Measurements from ENCODE around the gene DYNLRB1. TPM values are rescaled to one million over a fixed set of nuclear protein-coding genes. Genes with fewer than 3 reads are reported as not detected.
A peak's percentile ranks its signal among the peaks of the same experiment; 100 is the strongest.

Gene DYNLRB1
- total RNA-seq (103 and 147 TPM in 2 replicates), polyA plus RNA-seq (224 and 228 TPM in 2 replicates)

DNA sequence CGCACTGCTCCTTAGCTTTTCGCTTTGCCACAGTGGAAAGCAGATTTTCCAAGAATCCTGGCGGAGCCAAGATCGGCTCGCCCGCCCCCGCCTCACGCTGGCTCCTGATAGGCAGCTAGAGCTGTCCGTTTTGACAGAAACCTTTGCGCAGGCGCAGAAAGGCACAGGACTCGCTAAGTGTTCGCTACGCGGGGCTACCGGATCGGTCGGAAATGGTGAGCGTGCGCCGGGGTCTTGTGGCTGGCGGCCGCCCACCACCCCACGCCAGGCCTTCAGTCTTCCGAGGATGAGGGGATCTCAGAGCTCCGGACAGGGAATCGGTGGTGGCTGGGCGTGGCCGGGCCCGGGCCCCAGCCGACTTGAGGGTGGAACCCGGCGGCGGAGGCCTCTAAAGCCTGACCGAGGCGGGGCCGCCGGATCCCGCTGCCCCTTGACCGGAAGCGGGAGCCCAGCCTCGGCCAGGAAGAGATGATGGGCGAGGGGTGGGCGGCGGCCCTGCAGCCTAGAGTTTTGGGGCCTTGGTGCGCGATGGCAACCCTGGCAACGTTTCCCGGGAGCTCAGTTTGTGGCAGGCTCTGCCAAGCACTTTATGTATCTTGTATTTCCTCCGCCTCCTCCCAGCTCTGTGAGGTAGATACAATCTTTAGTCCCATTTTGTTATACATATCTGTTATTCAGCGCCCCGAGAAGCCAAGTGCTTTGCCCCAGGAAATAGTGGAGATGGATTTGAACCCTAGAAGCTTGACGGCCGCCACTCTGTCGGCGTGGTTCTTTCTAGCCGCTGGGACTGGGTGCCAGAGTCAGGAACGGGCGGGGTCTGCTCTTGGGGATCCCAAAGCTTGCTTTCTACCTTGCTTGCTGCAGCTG lies at the start of gene DYNLRB1:
TSS of gene DYNLRB1 (plus strand) at position 176 of the 867 bp plus-strand sequence. CDS start at position 213, 37 bp downstream.
- DNase-seq (ENCODE audit: low spot score): peak; percentile 99
- H4K20me1 ChIP-seq (ENCODE audit: insufficient read depth, poor library complexity, severe bottlenecking): peaks cover 12% of the 10 kb centered on the region
- peak within 1 kb of the TSS; percentile 86 for H3K4me3 ChIP-seq
- TF ChIP-seq, protein P1, sequence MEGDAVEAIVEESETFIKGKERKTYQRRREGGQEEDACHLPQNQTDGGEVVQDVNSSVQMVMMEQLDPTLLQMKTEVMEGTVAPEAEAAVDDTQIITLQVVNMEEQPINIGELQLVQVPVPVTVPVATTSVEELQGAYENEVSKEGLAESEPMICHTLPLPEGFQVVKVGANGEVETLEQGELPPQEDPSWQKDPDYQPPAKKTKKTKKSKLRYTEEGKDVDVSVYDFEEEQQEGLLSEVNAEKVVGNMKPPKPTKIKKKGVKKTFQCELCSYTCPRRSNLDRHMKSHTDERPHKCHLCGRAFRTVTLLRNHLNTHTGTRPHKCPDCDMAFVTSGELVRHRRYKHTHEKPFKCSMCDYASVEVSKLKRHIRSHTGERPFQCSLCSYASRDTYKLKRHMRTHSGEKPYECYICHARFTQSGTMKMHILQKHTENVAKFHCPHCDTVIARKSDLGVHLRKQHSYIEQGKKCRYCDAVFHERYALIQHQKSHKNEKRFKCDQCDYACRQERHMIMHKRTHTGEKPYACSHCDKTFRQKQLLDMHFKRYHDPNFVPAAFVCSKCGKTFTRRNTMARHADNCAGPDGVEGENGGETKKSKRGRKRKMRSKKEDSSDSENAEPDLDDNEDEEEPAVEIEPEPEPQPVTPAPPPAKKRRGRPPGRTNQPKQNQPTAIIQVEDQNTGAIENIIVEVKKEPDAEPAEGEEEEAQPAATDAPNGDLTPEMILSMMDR (IDR thresholded peaks at IDR 0.05; ENCODE audit: poor library complexity): no peak
- TF ChIP-seq EZH2phosphoT487 (IDR thresholded peaks at IDR 0.05; ENCODE audit: low read depth, severe bottlenecking, unreplicated experiment) (no peak), EZH2 (IDR thresholded peaks at IDR 0.05; ENCODE audit: borderline replicate concordance) (no peak)
- H3K79me2 ChIP-seq: peaks cover 52% of the 10 kb centered on the region
- H3K36me3 ChIP-seq (replicated peaks; ENCODE audit: insufficient read depth, low read depth): no peaks in the 10 kb centered on the region
- H3K27ac ChIP-seq: peak within 1 kb of the TSS; percentile 98
- H3K9me2 ChIP-seq (replicated peaks; ENCODE audit: insufficient read depth): no peaks in the 10 kb centered on the region
- H3K9me3 ChIP-seq (ENCODE audit: low read depth): no peaks in the 10 kb centered on the region
- H3K4me2 ChIP-seq: peak within 1 kb of the TSS; percentile 83
- H3K27me3 ChIP-seq: no peaks in the 10 kb centered on the region
- peaks cover 19% of the 10 kb centered on the region for H3K4me1 ChIP-seq (ENCODE audit: insufficient read depth)
- H2AFZ ChIP-seq: peak within 1 kb of the TSS; percentile 38
- WGBS (ENCODE audit: low lambda C conversion rate, missing lambda C conversion rate): under 1% methylated on average over 57 of the region's 59 CpGs

DNA sequence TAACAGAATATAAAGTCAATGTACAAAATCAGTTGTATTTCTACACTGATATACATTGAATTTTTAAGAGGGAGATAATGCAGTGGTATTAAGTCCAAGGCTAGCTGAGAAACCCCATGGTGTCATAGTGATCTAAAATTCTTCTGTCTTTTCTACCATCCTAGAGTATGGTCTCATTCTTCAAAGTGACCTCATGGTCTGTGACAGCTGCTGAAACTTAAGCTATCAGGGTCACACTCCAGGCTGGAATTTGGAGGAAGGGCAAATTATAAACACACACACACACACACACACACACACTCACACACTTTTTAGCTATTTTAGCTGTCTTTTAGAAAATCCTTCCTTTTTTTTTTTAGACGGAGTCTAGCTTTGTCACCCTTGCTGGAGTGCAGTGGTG lies 47.3 kb upstream of the DYNLRB1 start:
- no peaks in the 10 kb centered on the region for H4K20me1 ChIP-seq (ENCODE audit: insufficient read depth, poor library complexity, severe bottlenecking)
- no peak overlapping the region for H3K4me2 ChIP-seq
- H2AFZ ChIP-seq: no peak overlapping the region
- H3K36me3 ChIP-seq (replicated peaks; ENCODE audit: insufficient read depth, low read depth): no peaks in the 10 kb centered on the region
- no peaks in the 10 kb centered on the region for H3K9me3 ChIP-seq (ENCODE audit: low read depth)
- H3K9me2 ChIP-seq (replicated peaks; ENCODE audit: insufficient read depth): no peaks in the 10 kb centered on the region
- H3K79me2 ChIP-seq: peaks cover 36% of the 10 kb centered on the region
- no peak overlapping the region for H3K4me3 ChIP-seq
- H3K27me3 ChIP-seq: no peaks in the 10 kb centered on the region
- no peak overlapping the region for H3K27ac ChIP-seq
- no peak for DNase-seq (ENCODE audit: low spot score)
- H3K4me1 ChIP-seq (ENCODE audit: insufficient read depth): peaks cover 5% of the 10 kb centered on the region
- TF ChIP-seq EZH2phosphoT487 (IDR thresholded peaks at IDR 0.05; ENCODE audit: low read depth, severe bottlenecking, unreplicated experiment): no peak
- TF ChIP-seq, protein P1 (IDR thresholded peaks at IDR 0.05; ENCODE audit: poor library complexity): no peak
- no peak for TF ChIP-seq EZH2 (IDR thresholded peaks at IDR 0.05; ENCODE audit: borderline replicate concordance)
- WGBS (ENCODE audit: low lambda C conversion rate, missing lambda C conversion rate): 63% methylated on average over 1 of the region's 1 CpG

DNA sequence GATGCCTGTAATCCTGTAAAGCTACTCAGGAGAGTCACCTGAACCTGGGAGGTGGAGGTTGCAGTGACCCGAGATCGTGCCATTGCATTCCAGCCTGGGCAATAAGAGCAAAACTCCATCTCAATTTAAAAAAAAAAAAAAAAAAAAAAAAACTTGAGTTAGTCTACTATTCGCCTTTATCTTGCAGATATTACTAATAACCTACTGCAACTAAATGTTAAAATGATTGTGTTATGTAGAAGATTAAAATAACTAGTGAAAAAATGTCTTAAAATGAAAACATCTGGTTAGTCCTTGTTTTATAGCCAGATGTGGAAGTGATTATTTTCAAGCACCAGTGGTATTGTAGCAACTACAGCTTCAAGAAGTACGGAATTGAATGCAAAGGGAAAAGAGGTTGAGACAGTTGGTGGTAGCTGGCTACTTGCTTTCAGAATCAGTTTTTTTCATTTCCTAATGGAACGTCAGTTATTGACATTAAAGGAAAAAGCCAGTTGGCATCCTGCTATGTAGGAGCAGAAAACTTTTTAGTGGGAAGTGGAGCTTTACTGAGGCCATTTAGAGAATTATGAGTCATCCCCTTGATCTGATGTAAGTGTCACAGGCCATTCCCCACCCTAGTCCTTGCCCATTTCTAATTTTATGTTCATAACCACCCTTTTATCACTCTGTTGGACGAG lies 43.8 kb upstream of the DYNLRB1 start:
- H3K4me3 ChIP-seq: no peak overlapping the region
- TF ChIP-seq EZH2phosphoT487 (IDR thresholded peaks at IDR 0.05; ENCODE audit: low read depth, severe bottlenecking, unreplicated experiment) (no peak), EZH2 (IDR thresholded peaks at IDR 0.05; ENCODE audit: borderline replicate concordance) (no peak)
- TF ChIP-seq, protein P1 (IDR thresholded peaks at IDR 0.05; ENCODE audit: poor library complexity): no peak
- no peak overlapping the region for H3K4me2 ChIP-seq
- peak; percentile 15 for DNase-seq (ENCODE audit: low spot score)
- H3K27ac ChIP-seq: peak overlapping the region; percentile 22
- no peak overlapping the region for H2AFZ ChIP-seq
- H3K79me2 ChIP-seq: peaks cover 15% of the 10 kb centered on the region
- no peaks in the 10 kb centered on the region for H3K36me3 ChIP-seq (replicated peaks; ENCODE audit: insufficient read depth, low read depth)
- 68% methylated on average over 6 of the region's 6 CpGs for WGBS (ENCODE audit: low lambda C conversion rate, missing lambda C conversion rate)
- H3K4me1 ChIP-seq (ENCODE audit: insufficient read depth): peaks cover 5% of the 10 kb centered on the region
- H3K9me2 ChIP-seq (replicated peaks; ENCODE audit: insufficient read depth): no peaks in the 10 kb centered on the region
- no peaks in the 10 kb centered on the region for H3K9me3 ChIP-seq (ENCODE audit: low read depth)
- no peaks in the 10 kb centered on the region for H4K20me1 ChIP-seq (ENCODE audit: insufficient read depth, poor library complexity, severe bottlenecking)
- no peaks in the 10 kb centered on the region for H3K27me3 ChIP-seq

Data from hepatocyte (in vitro differentiated cells).